ENCODE measurements around the gene APOA1.

Gene APOA1

DNA sequence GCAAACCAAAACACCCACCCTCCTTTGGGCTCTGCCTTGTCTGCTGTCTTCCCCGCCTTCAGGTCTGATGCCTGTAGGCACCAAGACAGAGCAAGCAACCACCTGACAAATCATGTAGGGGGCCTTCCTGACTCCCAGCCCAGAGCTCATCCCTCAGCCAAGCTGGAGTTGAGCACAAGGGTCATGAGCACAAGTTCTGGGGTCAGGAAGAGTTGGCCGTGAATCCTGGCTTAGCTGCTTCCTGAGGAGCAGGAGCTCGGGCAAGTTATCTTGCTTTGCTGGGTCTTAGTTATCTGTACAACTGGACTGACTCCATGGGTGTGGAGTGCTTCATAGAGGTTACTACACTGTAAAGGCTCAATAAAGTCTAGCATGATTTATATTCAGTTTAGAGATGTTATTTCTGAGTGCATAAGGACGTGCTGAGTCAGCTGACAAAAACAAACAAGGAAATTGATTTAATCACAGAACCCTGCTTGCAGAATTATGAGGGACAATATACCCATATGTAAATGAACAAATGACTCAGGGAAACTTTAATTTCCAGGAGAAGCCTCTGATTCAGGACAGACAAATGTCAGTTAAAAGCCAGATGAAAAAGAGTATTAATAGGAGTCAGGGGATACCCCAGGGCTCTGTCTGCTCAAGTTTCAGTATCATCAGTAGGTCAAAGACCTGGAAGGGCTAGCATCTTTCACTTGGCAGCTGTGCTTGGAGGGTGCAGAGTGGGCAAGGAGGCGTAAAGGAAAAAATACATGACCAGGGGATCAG lies 15.0 kb upstream of the APOA1 start:
- Mint-ChIP-seq H3K27me3 (no peaks in the 10 kb centered on the region), H3K4me1 (ENCODE audit: low read depth in 2 of 2) (peaks cover 61 to 67% of the 10 kb centered on the region in 2 donors), H3K9me3 (no peaks in the 10 kb centered on the region), H3K27ac (peak overlapping the region; percentile 82 to 91), H3K36me3 (ENCODE audit: insufficient read depth) (peaks cover 40% of the 10 kb centered on the region), H3K4me3 (peak overlapping the region; percentile 68 to 78)
- DNase-seq (no peak), ATAC-seq (replicated peaks) (no peak)

DNA sequence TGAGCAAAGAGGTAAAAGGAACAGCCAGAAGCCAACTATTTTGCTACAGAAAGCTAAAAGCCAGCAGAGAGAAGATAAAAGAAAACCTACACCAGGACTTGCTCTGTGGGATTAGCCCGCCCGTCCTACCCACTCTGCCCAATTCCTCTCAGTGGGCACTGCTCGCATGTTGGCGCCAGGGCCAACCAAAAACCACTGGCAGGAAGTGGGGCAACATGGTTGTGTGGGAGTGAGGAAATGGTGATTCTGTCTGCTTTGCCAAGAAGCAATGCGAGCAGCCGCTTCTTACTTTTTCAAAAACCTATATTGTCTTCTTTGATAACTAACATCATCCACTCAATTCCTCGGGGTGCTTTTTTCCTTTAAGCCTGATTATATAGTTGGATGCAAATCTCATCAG lies 14.2 kb upstream of the APOA1 start:
- Mint-ChIP-seq H3K4me3 (peak overlapping the region; percentile 68 to 78), H3K4me1 (ENCODE audit: low read depth in 2 of 2) (peaks cover 60 to 62% of the 10 kb centered on the region in 2 donors), H3K27me3 (no peaks in the 10 kb centered on the region), H3K36me3 (ENCODE audit: insufficient read depth) (peaks cover 41% of the 10 kb centered on the region), H3K9me3 (no peaks in the 10 kb centered on the region), H3K27ac (peak overlapping the region; percentile 82 to 91)
- DNase-seq: peak; percentile 64 to 70 (median 66)
- ATAC-seq (replicated peaks): peak; percentile 72

DNA sequence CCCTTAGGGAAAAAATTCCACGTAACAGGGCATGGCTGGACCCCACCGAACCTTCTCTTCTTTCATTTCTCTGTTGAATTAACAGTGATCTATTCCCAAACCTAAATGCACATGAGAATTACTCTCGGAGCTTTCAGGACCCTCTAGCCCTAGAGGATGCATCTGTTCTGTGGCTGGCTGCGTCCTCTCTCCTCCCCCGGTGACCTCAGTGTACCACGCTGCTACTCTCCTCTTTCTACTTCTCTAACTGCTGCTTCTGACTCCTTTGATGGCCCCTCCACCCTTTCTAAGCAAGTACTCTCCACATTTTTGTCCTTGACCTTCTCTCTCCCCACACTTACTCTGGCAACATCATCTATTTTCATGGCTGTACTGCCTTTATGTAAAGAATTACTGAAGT lies 12.1 kb upstream of the APOA1 start:
- no peaks in the 10 kb centered on the region for H3K27me3 Mint-ChIP-seq
- ATAC-seq (replicated peaks): no peak
- peak overlapping the region in 1 of 2 donors; percentile 68 for H3K4me3 Mint-ChIP-seq
- peak overlapping the region; percentile 39 to 49 for H3K27ac Mint-ChIP-seq
- peaks cover 47 to 48% of the 10 kb centered on the region in 2 donors for H3K4me1 Mint-ChIP-seq (ENCODE audit: low read depth in 2 of 2)
- H3K9me3 Mint-ChIP-seq: no peaks in the 10 kb centered on the region
- H3K36me3 Mint-ChIP-seq (ENCODE audit: insufficient read depth): peaks cover 55% of the 10 kb centered on the region
- DNase-seq: no peak

DNA sequence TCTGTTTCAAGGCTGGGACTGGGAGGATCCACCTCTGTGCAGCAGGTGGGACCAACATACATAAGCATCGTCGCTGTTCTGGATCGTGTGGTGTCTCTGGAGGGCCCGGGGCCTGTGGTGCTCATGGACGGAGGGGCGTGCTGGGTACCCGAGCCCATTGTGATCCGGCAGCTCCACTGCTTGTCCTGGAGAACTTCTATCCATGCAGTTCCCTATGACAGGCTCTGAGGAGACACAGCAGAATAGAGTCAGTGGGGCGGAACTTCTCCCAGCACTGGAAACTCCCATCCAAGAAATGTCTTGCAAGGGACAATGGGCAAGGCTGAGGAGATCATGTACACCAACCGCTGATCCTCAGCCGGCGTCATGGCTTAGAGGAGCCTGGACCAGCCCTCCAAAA lies 11.6 kb upstream of the APOA1 start:
- H3K36me3 Mint-ChIP-seq (ENCODE audit: insufficient read depth): peaks cover 55% of the 10 kb centered on the region
- no peaks in the 10 kb centered on the region for H3K27me3 Mint-ChIP-seq
- peak overlapping the region in 1 of 2 donors; percentile 36 for H3K27ac Mint-ChIP-seq
- H3K9me3 Mint-ChIP-seq: no peaks in the 10 kb centered on the region
- ATAC-seq (replicated peaks) (no peak), DNase-seq (no peak)
- H3K4me1 Mint-ChIP-seq (ENCODE audit: low read depth in 2 of 2): peaks cover 43 to 44% of the 10 kb centered on the region in 2 donors
- H3K4me3 Mint-ChIP-seq: no peak overlapping the region

DNA sequence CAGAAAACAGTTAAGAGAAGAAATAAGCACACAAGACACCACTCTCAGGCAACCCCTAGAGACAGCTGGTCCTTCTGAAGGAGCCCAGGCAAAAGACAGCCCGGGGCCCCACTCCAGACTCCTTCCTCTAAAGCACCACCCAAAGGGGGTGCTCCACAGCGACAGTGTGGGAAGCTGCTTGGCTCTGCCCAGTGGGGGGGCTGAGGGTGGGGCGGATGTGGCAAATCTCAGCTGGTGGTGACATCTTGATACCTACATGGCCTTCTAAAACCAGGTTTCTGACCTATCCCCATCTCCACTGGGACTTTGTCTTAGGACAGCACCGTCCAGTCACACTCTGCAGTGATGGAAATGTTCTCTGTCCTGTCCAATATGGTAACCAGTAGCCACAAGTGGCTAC lies 10.2 kb upstream of the APOA1 start:
- no peaks in the 10 kb centered on the region for H3K27me3 Mint-ChIP-seq
- H3K4me1 Mint-ChIP-seq (ENCODE audit: low read depth in 2 of 2): peaks cover 30 to 32% of the 10 kb centered on the region in 2 donors
- H3K9me3 Mint-ChIP-seq: no peaks in the 10 kb centered on the region
- no peak for ATAC-seq (replicated peaks)
- peaks cover 56% of the 10 kb centered on the region for H3K36me3 Mint-ChIP-seq (ENCODE audit: insufficient read depth)
- no peak overlapping the region for H3K27ac Mint-ChIP-seq
- DNase-seq: no peak
- no peak overlapping the region for H3K4me3 Mint-ChIP-seq

DNA sequence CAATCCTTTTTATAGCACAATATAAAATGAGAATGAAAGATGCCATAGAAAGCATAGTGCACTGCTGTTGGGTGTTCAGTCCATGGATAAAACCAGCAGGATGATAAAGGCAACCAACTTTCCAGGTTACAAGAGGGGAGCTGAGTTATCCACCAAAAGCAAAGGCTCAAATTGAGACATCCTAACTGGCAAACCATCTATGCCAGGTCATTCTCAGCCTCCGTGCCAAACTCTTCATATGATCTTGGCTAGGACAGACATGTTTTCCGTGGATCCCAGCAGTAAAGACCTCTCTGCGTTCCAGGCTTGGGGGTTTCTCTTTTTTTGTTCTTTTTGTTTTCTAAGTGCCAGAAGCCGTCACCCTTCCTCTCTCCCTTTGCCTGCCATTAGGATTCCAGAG lies 7.3 kb upstream of the APOA1 start:
- H3K9me3 Mint-ChIP-seq: no peaks in the 10 kb centered on the region
- H3K4me1 Mint-ChIP-seq (ENCODE audit: low read depth in 2 of 2): peaks cover 3 to 4% of the 10 kb centered on the region in 2 donors
- peaks cover 57% of the 10 kb centered on the region for H3K36me3 Mint-ChIP-seq (ENCODE audit: insufficient read depth)
- H3K27ac Mint-ChIP-seq: peak overlapping the region; percentile 6 to 70
- no peak for DNase-seq
- no peak for ATAC-seq (replicated peaks)
- H3K4me3 Mint-ChIP-seq: no peak overlapping the region
- no peaks in the 10 kb centered on the region for H3K27me3 Mint-ChIP-seq

DNA sequence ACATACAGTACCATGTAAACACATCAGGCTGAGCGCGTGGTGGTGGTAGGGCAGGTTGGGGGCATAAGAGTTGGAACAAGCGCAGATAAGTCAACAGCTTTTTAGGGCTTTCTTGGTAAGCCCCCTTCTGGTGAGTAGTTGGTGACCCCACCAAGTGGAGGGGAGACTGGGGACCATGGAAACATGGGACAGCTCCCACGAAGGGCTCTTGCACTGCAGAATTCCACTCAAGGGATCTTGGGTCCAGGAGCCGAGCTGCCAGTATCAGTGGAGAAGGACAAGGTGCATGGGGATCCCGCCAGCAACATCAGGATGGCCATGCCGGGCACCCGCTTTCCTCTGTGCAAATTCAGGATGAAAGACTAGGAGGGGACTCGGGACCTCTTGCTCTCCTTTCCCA lies 6.2 kb upstream of the APOA1 start:
- Mint-ChIP-seq H3K36me3 (ENCODE audit: insufficient read depth) (peaks cover 50% of the 10 kb centered on the region), H3K27ac (no peak overlapping the region), H3K4me1 (ENCODE audit: low read depth in 2 of 2) (no peaks in the 10 kb centered on the region), H3K9me3 (no peaks in the 10 kb centered on the region), H3K27me3 (no peaks in the 10 kb centered on the region), H3K4me3 (no peak overlapping the region)
- ATAC-seq (replicated peaks) (no peak), DNase-seq (no peak)

DNA sequence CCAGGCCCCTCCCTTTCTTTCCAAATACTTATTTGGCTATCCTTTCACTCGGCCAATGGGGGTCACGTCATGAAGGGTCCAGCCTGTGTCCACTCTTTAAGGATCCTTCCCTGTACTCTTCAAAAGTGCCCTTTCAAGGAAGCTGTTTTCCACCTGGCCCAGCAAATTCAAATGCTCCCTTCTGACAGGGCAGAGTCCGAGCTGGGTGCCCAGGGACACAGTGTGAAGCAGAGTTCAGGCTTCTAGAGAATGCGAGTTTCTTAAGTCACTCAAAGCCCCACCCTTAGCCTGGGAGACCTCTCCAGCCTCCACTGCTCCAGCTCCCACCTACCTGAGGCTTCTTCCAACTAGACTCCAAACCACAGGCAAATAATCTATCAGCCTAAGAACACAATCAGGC lies 5.5 kb upstream of the APOA1 start:
- ATAC-seq (replicated peaks) (no peak), DNase-seq (no peak)
- H3K4me3 Mint-ChIP-seq: no peak overlapping the region
- H3K9me3 Mint-ChIP-seq: no peaks in the 10 kb centered on the region
- no peaks in the 10 kb centered on the region for H3K4me1 Mint-ChIP-seq (ENCODE audit: low read depth in 2 of 2)
- no peaks in the 10 kb centered on the region for H3K27me3 Mint-ChIP-seq
- H3K36me3 Mint-ChIP-seq (ENCODE audit: insufficient read depth): peaks cover 48% of the 10 kb centered on the region
- H3K27ac Mint-ChIP-seq: no peak overlapping the region

DNA sequence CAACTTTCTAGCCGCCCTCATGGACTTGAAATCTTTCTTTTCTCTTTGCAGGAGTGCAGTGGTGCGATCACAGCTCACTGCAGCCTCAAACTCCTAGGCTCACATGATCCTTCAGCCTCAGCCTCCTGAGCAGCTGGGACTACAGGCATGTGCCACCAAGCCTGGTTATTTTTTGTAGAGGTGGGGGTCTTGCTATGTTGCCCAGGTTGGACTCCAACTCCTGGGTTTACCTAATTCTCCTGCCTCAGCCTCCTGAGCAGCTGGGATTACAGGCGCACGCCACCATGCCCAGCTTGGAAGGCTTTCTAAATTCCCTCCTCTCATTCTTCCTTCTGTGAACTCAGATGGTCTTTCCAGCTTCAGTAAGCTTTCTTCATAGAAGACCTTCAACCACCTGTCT lies 4.7 kb upstream of the APOA1 start:
- ATAC-seq (replicated peaks) (no peak), DNase-seq (no peak)
- Mint-ChIP-seq H3K36me3 (ENCODE audit: insufficient read depth) (peaks cover 40% of the 10 kb centered on the region), H3K27me3 (no peaks in the 10 kb centered on the region), H3K9me3 (no peaks in the 10 kb centered on the region), H3K27ac (no peak overlapping the region), H3K4me3 (no peak overlapping the region), H3K4me1 (ENCODE audit: low read depth in 2 of 2) (no peaks in the 10 kb centered on the region)

DNA sequence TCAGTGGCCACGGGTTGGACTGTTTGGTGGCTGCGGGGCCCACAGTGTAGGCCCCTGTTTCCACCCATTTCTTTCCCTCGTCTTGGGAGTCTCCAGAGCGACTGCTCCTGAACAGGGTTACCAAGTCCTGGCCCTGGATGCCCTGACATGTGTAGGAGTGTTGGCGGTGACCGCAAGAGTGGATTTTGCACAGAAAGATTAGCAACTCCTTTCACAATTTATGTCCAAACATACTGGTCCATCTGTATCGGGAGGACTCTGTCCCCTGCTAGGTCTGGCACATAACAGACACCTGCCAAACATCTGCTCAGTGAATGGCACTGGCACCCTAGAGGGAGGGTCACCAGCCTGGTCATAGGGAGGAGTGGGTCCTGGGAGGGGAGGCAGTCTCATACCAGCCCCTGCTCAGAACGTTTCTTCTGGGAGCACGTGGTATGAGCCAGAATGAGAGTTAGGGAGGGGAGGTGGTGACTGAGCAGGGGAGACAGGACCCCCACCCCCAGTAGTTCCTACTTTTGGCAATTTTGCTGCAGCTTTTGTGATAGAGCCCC lies 3.4 kb upstream of the APOA1 start:
- DNase-seq: no peak
- peaks cover 27% of the 10 kb centered on the region for H3K36me3 Mint-ChIP-seq (ENCODE audit: insufficient read depth)
- peaks cover 0 to 4% of the 10 kb centered on the region in 2 donors for H3K4me1 Mint-ChIP-seq (ENCODE audit: low read depth in 2 of 2)
- no peak overlapping the region for H3K4me3 Mint-ChIP-seq
- ATAC-seq (replicated peaks): no peak
- H3K9me3 Mint-ChIP-seq: no peaks in the 10 kb centered on the region
- no peaks in the 10 kb centered on the region for H3K27me3 Mint-ChIP-seq
- peak overlapping the region in 1 of 2 donors; percentile 35 for H3K27ac Mint-ChIP-seq

DNA sequence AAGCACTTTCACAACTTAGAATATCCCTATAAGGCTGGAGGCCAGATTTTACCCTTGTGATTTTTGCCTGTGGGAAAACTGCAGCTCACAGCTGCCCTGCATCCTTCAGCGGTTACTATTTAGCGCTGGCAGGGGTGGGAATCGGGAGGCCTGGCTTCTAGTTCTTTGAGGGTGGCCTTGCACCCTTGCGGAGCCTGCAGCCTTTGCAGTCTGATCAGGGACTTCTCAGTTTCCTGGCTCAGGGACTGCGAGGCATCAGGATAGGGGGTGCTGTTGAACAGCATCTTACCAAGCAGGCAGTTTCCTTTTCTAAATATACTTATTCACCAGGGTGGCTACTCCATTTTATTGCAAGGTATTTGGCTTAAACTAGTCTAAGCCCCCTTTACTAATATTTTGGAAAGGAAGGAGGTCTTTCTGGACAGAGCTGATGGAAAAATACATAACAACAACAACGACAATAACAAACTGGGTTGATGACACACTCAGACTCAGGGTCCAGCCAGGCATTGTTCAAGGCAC lies 2.9 kb upstream of the APOA1 start:
- H3K36me3 Mint-ChIP-seq (ENCODE audit: insufficient read depth): peaks cover 25% of the 10 kb centered on the region
- H3K27ac Mint-ChIP-seq: peak overlapping the region in 1 of 2 donors; percentile 35
- H3K4me3 Mint-ChIP-seq: no peak overlapping the region
- no peaks in the 10 kb centered on the region for H3K27me3 Mint-ChIP-seq
- DNase-seq (no peak), ATAC-seq (replicated peaks) (no peak)
- H3K9me3 Mint-ChIP-seq: no peaks in the 10 kb centered on the region
- H3K4me1 Mint-ChIP-seq (ENCODE audit: low read depth in 2 of 2): peaks cover 0 to 9% of the 10 kb centered on the region in 2 donors

DNA sequence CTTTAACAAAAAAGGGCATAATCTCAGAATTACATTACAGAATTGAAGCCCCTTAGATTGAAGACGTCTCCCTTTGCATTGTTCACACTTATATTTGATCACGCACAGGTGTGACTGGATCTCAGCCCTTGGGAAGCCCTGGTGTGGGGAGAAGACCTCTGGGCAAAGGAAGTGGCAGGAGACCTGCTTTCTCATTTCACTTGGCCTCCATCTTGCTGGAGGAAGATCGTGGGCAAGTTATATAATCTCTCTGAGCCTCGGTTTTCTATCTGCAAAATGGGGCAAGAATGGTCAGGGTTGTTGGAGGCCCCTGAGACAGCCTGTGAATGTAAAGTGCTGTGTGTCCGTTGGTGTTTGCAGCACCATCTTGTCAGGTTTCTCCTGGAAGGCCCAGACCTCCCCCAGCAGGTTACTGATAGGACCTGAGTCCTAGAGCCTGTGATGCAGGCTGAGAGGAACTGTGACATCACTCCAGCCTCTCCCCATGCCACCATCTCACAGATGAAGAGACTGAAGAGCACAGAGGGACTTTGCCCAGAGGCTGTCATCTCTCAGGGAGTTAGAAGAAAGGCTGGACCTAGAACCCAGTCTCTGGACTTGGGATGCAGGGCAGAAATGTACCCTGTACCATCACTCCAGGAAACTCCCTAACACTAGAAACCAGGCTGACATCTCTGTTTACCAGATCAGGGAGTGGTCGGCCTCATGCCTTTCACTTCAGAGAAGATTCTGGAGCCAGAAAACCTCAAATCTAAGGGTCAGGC lies 1.1 kb upstream of the APOA1 start:
- no peak overlapping the region for H3K4me3 Mint-ChIP-seq
- H3K27me3 Mint-ChIP-seq: no peaks in the 10 kb centered on the region
- DNase-seq (no peak), ATAC-seq (replicated peaks) (no peak)
- no peaks in the 10 kb centered on the region for H3K9me3 Mint-ChIP-seq
- H3K36me3 Mint-ChIP-seq (ENCODE audit: insufficient read depth): peaks cover 18% of the 10 kb centered on the region
- H3K27ac Mint-ChIP-seq: no peak overlapping the region
- H3K4me1 Mint-ChIP-seq (ENCODE audit: low read depth in 2 of 2): peaks cover 6 to 13% of the 10 kb centered on the region in 2 donors

DNA sequence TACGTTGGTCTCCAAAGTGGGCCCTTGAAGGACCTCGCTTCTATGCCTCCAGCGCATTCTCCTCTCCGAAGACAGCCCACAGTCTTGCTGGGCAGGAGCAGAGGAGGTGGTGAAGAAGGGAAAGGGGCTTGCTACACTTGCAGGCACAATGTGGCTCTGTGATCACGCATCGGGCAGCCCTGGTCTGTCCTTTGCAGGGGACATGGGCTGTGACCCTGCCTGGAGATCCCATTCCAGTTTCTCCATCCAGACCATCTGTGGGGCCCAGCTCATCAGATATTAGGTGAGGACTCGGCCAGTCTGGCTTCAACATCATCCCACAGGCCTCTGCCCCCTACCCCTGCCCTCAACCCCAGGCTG lies 810 bp downstream of the APOA1 start:
- ATAC-seq (replicated peaks) (no peak), DNase-seq (no peak)
- H3K9me3 Mint-ChIP-seq: no peaks in the 10 kb centered on the region
- H3K36me3 Mint-ChIP-seq (ENCODE audit: insufficient read depth): peaks cover 7% of the 10 kb centered on the region
- peaks cover 6 to 13% of the 10 kb centered on the region in 2 donors for H3K4me1 Mint-ChIP-seq (ENCODE audit: low read depth in 2 of 2)
- no peak overlapping the region for H3K27ac Mint-ChIP-seq
- peak overlapping the region in 1 of 2 donors; percentile 82 for H3K4me3 Mint-ChIP-seq
- no peaks in the 10 kb centered on the region for H3K27me3 Mint-ChIP-seq
